GM19455 (cell line): ENCODE data around the gene ETV2.
"Not testable (repeated sequence)": the region's sequence is repeated elsewhere in the genome, so short reads cannot be mapped to it uniquely, and the experiment has no call there.

Experiments used
- ATAC-seq: cut with Tn5 transposase; IDR thresholded peaks from one replicate; pipeline ENCODE4 v1.9.1; 2021; ENCODE audit not compliant: unreplicated experiment

Gene ETV2

DNA sequence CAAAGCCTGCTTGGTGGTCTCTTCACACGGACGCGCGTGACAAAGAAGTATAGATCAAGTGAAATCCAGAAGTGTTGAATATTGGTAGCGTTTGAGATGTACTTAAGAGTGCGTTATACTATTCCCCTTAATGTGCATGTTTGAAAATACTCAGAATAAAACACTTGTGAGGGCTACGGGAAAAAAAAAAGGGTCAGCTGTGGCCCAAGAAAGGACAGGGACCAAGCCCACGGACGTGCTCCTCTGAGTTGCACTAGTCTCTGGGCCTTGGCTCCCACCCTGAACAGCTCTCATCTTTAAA is 13.3 kb upstream of the ETV2 start:
- peak; percentile 28 for ATAC-seq

GRCh38 chr19:35628565-35629331 is 12.8 kb upstream of the ETV2 start, which contains the start of gene RBM42:
TSS of gene RBM42 (plus strand) at chr19:35629036. CDS start at chr19:35629154, 118 bp downstream.
- ATAC-seq: peak; percentile 93

- no peak for ATAC-seq
These were observed 12.3 kb upstream of the ETV2 start for GRCh38 chr19:35629332-35629633.

- ATAC-seq: no peak
These were observed 7.7 kb upstream of the ETV2 start for GRCh38 chr19:35633727-35634440.

- ATAC-seq: no peak
These were observed 4.9 kb upstream of the ETV2 start for GRCh38 chr19:35636651-35637050.

DNA sequence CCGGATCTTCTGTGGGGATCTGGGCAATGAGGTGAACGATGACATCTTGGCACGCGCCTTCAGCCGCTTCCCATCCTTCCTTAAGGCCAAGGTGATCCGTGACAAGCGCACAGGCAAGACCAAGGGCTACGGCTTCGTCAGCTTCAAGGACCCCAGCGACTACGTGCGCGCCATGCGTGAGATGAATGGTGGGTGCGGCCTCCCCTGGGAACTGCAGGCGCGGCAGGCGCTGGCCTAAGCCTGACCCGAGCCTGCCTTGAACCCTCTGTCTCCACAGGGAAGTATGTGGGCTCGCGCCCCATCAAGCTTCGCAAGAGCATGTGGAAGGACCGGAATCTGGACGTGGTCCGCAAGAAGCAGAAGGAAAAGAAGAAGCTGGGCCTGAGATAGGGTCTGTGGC is 4.4 kb upstream of the ETV2 start:
- no peak for ATAC-seq

DNA sequence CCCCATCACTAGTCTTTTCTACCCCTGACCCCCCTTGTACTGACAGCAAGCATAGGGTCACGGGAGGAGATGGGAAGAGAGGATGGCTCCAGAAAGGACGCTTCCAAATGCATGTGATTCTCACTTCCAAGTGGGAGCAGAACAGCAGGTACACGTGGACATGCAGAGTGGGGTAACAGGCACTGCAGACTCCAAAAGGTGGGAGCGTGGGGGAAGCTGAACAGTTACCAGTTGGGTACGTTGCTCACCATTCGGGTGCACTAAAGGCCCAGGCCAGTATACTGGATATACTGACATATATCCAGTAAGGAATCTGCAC is 2.3 kb upstream of the ETV2 start:
- no peak for ATAC-seq

GRCh38 chr19:35639863-35640262 is 1.7 kb upstream of the ETV2 start:
- no peak for ATAC-seq

- no peak for ATAC-seq
These were observed 767 bp downstream of the ETV2 start for GRCh38 chr19:35642312-35642711.

DNA sequence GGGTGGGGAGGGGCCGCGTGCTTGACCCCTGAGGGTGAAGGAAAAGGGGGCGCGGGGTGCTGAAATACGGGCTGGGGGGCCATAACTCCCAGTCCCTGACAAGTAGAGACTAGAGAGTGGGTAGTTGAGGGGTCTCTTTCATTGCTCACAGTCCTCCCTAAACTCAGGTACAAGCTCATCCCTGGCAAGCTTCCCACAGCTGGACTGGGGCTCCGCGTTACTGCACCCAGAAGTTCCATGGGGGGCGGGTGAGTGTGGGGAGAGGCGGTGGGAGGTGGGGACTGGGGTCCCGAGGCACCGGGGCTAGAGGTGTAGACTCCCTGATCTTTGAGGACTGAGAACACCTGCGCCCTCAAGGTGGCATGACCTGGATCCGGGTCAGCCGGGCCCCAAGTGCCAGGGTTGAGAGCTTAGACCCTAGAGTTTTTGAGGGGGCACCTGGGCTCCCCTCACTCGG is 1.3 kb downstream of the ETV2 start:
- no peak for ATAC-seq

DNA sequence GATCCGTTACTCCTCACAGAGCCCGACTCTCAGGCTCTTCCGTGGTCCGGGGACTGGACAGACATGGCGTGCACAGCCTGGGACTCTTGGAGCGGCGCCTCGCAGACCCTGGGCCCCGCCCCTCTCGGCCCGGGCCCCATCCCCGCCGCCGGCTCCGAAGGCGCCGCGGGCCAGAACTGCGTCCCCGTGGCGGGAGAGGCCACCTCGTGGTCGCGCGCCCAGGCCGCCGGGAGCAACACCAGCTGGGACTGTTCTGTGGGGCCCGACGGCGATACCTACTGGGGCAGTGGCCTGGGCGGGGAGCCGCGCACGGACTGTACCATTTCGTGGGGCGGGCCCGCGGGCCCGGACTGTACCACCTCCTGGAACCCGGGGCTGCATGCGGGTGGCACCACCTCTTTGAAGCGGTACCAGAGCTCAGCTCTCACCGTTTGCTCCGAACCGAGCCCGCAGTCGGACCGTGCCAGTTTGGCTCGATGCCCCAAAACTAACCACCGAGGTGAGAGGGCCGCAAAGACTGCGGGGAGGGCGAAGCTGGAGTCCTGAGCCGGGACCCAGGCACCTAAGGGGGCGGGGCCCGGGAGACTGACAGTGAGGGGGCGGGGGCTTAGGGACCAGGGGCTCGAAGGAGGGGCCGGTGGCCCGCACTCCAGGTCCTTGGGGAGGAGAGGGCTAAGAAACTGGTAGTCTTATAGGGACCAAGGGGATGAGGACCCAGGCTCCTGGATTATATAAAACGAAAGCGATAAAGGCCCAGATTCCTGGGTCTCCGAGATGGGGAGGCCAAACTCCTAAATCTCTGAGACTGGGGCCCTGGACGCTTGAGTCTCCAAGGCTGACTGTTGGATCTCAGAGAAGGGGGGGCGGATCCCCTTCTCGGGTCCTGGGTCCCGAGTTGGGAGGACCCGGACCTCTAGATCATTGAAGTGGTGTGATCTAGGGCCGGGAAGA is 2.0 kb downstream of the ETV2 start:
- ATAC-seq: peak; percentile 45

DNA sequence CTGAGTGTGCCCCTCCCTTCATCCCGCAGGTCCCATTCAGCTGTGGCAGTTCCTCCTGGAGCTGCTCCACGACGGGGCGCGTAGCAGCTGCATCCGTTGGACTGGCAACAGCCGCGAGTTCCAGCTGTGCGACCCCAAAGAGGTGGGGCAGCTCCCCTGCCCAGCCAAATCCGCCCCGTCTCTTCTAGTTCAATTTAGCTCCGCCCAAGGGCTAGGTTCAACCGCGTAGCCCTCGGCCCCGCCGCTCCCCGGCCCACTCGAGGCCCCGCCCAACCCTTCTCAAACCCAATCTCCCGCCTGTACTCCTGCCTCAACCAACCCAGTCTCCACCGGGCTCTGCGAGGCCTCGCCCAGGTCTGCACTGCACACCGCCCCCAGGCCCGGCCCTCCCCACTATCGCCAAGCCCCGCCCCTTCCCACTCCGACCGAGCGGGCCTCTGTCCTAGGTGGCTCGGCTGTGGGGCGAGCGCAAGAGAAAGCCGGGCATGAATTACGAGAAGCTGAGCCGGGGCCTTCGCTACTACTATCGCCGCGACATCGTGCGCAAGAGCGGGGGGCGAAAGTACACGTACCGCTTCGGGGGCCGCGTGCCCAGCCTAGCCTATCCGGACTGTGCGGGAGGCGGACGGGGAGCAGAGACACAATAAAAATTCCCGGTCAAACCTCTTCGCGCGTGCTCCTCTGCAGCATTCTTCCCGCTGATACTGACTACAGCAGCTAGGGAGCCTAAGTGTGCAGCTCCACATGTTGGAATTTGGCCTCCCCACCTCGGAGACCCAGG is 2.9 kb downstream of the ETV2 start:
- ATAC-seq: peak; percentile 59

- no peak for ATAC-seq
These were observed 3.6 kb downstream of the ETV2 start for GRCh38 chr19:35644987-35645679.

- no peak for ATAC-seq
These were observed 4.4 kb downstream of the ETV2 start for GRCh38 chr19:35645680-35646511.

GRCh38 chr19:35648017-35648961 is 6.7 kb downstream of the ETV2 start, which contains the start of gene COX6B1:
TSS of gene COX6B1 (plus strand) at chr19:35648323. CDS start at chr19:35651244, 2,921 bp downstream.
- ATAC-seq: peak; percentile 56

GRCh38 chr19:35650581-35650980 is 9.0 kb downstream of the ETV2 start:
- ATAC-seq: no peak

DNA sequence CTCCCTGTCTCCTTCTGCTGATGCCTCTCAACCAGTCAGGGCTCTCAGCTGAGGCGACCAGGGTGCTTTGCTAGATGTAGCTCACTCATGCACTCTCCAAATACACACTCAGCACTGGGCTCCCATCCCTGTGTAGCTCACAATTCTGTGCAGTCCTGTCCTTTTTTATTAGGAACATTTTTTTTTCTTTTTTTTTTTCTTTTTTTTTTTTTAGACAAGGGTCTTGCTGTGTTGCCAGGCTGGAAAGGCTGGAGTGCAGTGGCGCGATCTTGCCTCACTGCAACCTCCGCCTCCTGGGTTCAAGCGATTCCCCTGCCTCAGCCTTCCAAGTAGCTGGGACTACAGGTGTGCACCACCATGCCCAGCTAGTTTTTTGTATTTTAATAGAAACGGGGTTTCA is 13.3 kb downstream of the ETV2 start:
- ATAC-seq: not testable (repeated sequence)

- ATAC-seq: no peak
These were observed 14.1 kb downstream of the ETV2 start for GRCh38 chr19:35655600-35655999.
